OCI-LY1 (cell line): ENCODE measurements around the gene NCS1.

Experiments used
- H2AFZ ChIP-seq: fragments of 200-600 bp; sonication (generic), shearing (Covaris generic); 2 replicates; pipeline ENCODE4 v1.6.0; 2014; ENCODE audit warnings: antibody characterized with exemption, mild to moderate bottlenecking, low read length
- H3F3A ChIP-seq: fragments of 200-600 bp; sonication (generic), shearing (Covaris generic); 2 replicates; pipeline ENCODE4 v1.6.0; 2014; ENCODE audit warnings: mild to moderate bottlenecking, antibody characterized with exemption, low read length, moderate library complexity; ENCODE audit not compliant: insufficient read depth
- H3K27ac ChIP-seq: fragments of 200-600 bp; sonication (generic); 2 replicates; pipeline ENCODE4 v1.5.1; 2014; ENCODE audit warnings: low read length, mixed run types, mild to moderate bottlenecking, low read depth; ENCODE audit not compliant: poor library complexity, severe bottlenecking
- H3K27me3 ChIP-seq: fragments of 200-600 bp; sonication (generic); 2 replicates; pipeline ENCODE4 v1.6.0; 2014; ENCODE audit warnings: antibody characterized with exemption, mild to moderate bottlenecking, low read length, moderate library complexity; ENCODE audit not compliant: insufficient read depth
- H3K36me3 ChIP-seq: fragments of 200-600 bp; sonication (generic); 2 replicates; pipeline ENCODE4 v1.6.1; 2014; ENCODE audit warnings: mild to moderate bottlenecking, antibody characterized with exemption, low read length, moderate library complexity, mixed read lengths; ENCODE audit not compliant: insufficient read depth
- H3K4me1 ChIP-seq: fragments of 200-600 bp; sonication (generic); 2 replicates; pipeline ENCODE4 v1.5.1; 2014; ENCODE audit warnings: mild to moderate bottlenecking, low read length, moderate library complexity; ENCODE audit not compliant: insufficient read depth, severe bottlenecking
- H3K4me2 ChIP-seq: fragments of 200-600 bp; sonication (generic), shearing (Covaris generic); 2 replicates; pipeline ENCODE4 v1.6.1; 2014; ENCODE audit warnings: low read length
- H3K4me3 ChIP-seq: fragments of 200-600 bp; sonication (generic); 2 replicates; pipeline ENCODE4 v1.5.1; 2014; ENCODE audit warnings: low read length, low read depth, mild to moderate bottlenecking, mixed read lengths; ENCODE audit not compliant: poor library complexity, severe bottlenecking
- H3K79me2 ChIP-seq: fragments of 200-600 bp; shearing (Covaris generic); 2 replicates; pipeline ENCODE4 v1.6.1; 2016; ENCODE audit warnings: mixed run types, low read length, mixed read lengths; ENCODE audit not compliant: insufficient read depth
- H3K9ac ChIP-seq: fragments of 200-600 bp; sonication (generic), shearing (Covaris generic); 2 replicates; pipeline ENCODE4 v1.6.1; 2014; ENCODE audit warnings: mild to moderate bottlenecking, low read length, mixed read lengths
- H3K9me2 ChIP-seq: fragments of 200-600 bp; sonication (generic), shearing (Covaris generic); 2 replicates; pipeline ENCODE4 v1.6.1; 2014; ENCODE audit warnings: low read depth, mild to moderate bottlenecking, low read length, mixed read lengths
- H3K9me3 ChIP-seq: fragments of 200-600 bp; shearing (Covaris generic); 2 replicates; pipeline ENCODE4 v1.6.1; 2014; ENCODE audit warnings: low read length, mixed read lengths
- H4K20me1 ChIP-seq: fragments of 200-600 bp; sonication (generic), shearing (Covaris generic); 2 replicates; pipeline ENCODE4 v1.6.0; 2016; ENCODE audit warnings: mild to moderate bottlenecking, low read length; ENCODE audit not compliant: insufficient read depth
- EZH2 ChIP-seq: fragments of 200-600 bp; sonication (generic), shearing (Covaris generic); IDR thresholded peaks from 2 replicates; pipeline ENCODE4 v1.8.0; 2017; ENCODE audit warnings: borderline replicate concordance, mixed run types, mild to moderate bottlenecking, antibody characterized with exemption, low read length, moderate library complexity, mixed read lengths
- TF ChIP-seq, protein P1 (sequence below): fragments of 200-600 bp; sonication (generic), shearing (Covaris generic); IDR thresholded peaks from 2 replicates; pipeline ENCODE4 v1.5.1; 2017; ENCODE audit warnings: mild to moderate bottlenecking, antibody characterized with exemption, low read length, moderate library complexity, mixed read lengths

The NCS1 gene

GRCh38 chr9:130226112-130226511 lies 53.9 kb downstream of the NCS1 start:
- H3K79me2 ChIP-seq, result no peaks in the 10 kb centered on the region
- H3K27ac ChIP-seq, result no peak overlapping the region
- H4K20me1 ChIP-seq, result no peaks in the 10 kb centered on the region
- H3K9me2 ChIP-seq, result no peaks in the 10 kb centered on the region
- H3K27me3 ChIP-seq, result peaks cover 8% of the 10 kb centered on the region; the same call in 1 of the 2 replicates
- no peaks in the 10 kb centered on the region; the same call in 1 of the 2 replicates for H3K36me3 ChIP-seq
- no peak overlapping the region for H3K4me3 ChIP-seq
- H3K4me2 ChIP-seq, result no peak overlapping the region
- H2AFZ ChIP-seq, result no peak overlapping the region
- no peaks in the 10 kb centered on the region for H3K4me1 ChIP-seq
- TF ChIP-seq, protein P1, sequence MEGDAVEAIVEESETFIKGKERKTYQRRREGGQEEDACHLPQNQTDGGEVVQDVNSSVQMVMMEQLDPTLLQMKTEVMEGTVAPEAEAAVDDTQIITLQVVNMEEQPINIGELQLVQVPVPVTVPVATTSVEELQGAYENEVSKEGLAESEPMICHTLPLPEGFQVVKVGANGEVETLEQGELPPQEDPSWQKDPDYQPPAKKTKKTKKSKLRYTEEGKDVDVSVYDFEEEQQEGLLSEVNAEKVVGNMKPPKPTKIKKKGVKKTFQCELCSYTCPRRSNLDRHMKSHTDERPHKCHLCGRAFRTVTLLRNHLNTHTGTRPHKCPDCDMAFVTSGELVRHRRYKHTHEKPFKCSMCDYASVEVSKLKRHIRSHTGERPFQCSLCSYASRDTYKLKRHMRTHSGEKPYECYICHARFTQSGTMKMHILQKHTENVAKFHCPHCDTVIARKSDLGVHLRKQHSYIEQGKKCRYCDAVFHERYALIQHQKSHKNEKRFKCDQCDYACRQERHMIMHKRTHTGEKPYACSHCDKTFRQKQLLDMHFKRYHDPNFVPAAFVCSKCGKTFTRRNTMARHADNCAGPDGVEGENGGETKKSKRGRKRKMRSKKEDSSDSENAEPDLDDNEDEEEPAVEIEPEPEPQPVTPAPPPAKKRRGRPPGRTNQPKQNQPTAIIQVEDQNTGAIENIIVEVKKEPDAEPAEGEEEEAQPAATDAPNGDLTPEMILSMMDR, result no peak
- no peak for TF ChIP-seq EZH2
- no peaks in the 10 kb centered on the region for H3F3A ChIP-seq
- H3K9me3 ChIP-seq, result no peaks in the 10 kb centered on the region
- H3K9ac ChIP-seq, result no peak overlapping the region

DNA sequence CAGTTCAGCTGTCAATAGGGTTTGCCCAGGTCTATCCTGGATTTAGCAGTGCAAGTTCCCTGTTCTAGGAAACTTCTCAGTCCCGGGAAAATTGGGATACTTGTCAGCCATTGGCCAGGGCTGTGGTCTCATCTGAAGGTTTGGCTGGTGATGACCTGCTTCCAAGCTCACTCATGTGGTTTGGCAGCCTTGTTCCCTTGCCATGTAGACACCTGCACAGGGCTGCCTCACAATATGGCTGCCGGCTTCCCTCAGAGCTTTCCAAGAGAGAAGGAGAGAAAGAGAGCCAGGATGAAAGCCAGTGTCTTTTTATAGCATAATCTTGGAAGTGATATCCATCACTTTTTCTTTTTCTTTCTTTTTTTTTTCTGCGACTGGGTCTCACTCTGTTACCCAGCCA lies 55.6 kb downstream of the NCS1 start:
- Histone ChIP-seq H3K4me1 (no peaks in the 10 kb centered on the region), H3K27me3 (peaks cover 8% of the 10 kb centered on the region; the same call in 1 of the 2 replicates), H3K79me2 (no peaks in the 10 kb centered on the region), H3K4me3 (no peak overlapping the region), H3K4me2 (no peak overlapping the region), H3K9ac (no peak overlapping the region), H3K9me2 (no peaks in the 10 kb centered on the region), H3K36me3 (no peaks in the 10 kb centered on the region; the same call in 1 of the 2 replicates), H3F3A (no peaks in the 10 kb centered on the region), H3K27ac (no peak overlapping the region), H3K9me3 (no peaks in the 10 kb centered on the region), H2AFZ (no peak overlapping the region), H4K20me1 (no peaks in the 10 kb centered on the region)
- TF ChIP-seq, protein P1, result no peak
- no peak for TF ChIP-seq EZH2

DNA sequence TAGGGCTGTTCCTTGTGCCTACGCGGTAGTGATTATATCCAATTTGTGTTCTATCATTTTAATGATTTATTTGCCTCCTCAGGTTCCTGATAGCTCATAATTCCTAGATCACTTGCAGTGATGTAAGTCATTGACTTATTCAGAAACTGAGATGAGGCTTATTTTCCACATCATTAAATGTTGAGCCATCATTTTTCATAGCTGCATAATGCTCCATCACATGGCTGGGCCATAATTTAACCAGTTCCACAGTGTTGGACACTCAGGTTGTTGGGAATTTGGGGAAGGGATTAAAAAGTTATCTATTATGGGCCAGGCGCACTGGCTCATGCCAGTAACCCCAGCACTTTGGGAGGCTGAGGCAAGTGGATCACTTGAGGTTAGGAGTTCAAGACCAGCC lies 57.6 kb downstream of the NCS1 start:
- no peaks in the 10 kb centered on the region for H3K79me2 ChIP-seq
- H3K9ac ChIP-seq, result no peak overlapping the region
- no peaks in the 10 kb centered on the region for H3K4me1 ChIP-seq
- H3K36me3 ChIP-seq, result no peaks in the 10 kb centered on the region; the same call in 1 of the 2 replicates
- H4K20me1 ChIP-seq, result no peaks in the 10 kb centered on the region
- H2AFZ ChIP-seq, result no peak overlapping the region
- peaks cover 8% of the 10 kb centered on the region; the same call in 1 of the 2 replicates for H3K27me3 ChIP-seq
- H3K4me3 ChIP-seq, result no peak overlapping the region
- no peak overlapping the region for H3K27ac ChIP-seq
- H3K9me2 ChIP-seq, result no peaks in the 10 kb centered on the region
- H3K4me2 ChIP-seq, result no peak overlapping the region
- no peaks in the 10 kb centered on the region for H3K9me3 ChIP-seq
- no peak for TF ChIP-seq EZH2
- TF ChIP-seq, protein P1, result no peak
- no peaks in the 10 kb centered on the region for H3F3A ChIP-seq
